ENCODE data around the gene HAND1.

HAND1 gene

DNA sequence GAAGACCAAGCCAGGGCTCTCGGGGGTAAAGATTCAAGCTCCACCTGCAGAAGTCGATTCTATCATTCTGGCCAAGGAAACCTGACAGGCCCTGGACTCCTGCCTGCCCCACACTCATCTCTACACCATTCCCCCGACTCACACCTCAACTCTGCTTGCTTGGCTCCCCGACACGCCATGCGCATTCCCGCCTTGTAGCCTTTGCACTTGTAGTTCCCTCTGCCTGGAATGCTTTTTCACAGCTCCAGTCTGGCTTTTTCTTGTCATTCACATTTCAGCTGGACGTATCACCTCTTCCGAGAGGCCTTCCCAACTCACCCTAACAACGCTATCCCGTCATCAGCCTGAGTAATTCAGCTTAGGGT, 28.7 kb upstream of the HAND1 start:
- Histone ChIP-seq H3K27ac (no peak overlapping the region), H3K4me3 (no peak overlapping the region)

DNA sequence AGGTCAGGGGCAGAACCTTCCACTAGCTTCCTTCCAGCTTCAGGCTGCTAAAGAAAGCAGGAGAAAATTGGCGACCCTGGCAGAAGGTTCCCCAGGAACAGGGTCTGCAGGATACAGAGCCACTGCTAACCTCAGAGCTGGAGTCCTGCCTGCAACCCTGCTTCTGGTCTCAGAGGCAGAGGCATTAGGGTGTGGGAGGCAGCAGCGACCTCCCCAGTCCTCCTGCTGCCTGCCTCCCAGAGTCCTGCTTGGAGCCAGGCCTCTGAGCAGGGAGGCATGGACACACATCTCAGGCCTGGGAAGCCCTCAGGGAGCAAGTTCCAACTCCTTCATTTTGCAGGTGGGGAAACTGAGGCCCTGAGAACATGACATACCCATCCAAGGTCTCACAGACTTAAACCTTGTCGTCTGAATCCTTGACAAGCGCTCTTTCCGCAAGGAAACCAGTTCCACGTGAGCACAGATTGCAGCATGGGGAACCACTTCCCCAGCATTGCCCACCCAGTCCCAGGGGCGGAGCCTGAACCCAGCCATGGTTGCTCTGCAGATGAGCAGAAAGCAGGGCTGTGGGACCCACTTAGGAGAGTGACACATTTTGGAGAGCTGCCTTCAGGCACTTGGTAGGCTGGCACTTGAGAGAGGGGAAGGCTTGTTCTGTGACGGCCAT, 28.2 kb upstream of the HAND1 start:
- H3K4me3 ChIP-seq: no peak overlapping the region

DNA sequence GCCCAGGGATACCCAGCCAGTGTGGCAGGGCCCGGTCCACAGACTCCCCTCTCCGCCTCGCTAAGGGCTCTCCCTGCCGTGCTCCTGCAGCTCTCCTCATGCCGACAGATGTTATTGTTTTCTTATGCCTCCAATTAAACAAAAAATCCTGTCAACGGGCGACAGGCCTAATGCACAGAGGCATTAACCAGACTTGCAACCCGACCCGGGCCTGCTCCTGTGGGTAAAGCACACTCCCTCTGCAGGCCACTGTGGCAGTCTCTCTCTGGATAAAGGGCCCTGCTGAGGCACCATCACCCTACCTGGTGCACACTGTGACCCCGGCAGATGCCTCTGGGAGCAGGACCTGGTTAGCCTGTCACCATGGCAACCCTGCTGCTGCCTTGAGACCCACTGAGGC, 27.5 kb upstream of the HAND1 start:
- no peak overlapping the region for H3K27ac ChIP-seq
- H3K4me3 ChIP-seq: no peak overlapping the region

More for the DNA sequence above, 28.2 kb upstream of the HAND1 start:
- H3K27ac ChIP-seq: no peak overlapping the region

- no peak overlapping the region for H3K27ac ChIP-seq
- no peak overlapping the region for H3K4me3 ChIP-seq
Observed at GRCh38 chr5:154503698-154504039, 25.6 kb upstream of the HAND1 start.

DNA sequence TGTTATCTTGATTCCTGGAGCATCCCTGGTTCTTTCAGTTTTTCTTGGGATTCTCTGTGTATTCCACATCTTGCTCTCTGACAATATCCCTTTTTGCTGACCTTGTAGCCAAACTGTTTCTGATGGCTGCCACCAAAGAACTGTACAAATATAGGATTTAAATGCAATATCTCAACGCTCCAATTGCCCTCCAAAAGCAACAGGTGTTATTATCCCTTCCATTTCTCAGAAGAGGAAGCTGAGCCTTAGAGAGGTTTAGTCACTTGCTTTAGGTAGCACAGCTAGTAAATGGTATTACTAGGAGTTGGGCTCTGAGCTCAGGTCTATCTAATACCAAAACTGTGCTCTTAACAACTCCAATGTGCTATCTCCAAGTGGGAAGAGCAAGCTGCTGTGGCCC, 24.2 kb upstream of the HAND1 start:
- H3K27ac ChIP-seq: no peak overlapping the region

GRCh38 chr5:154501566-154501965, 23.5 kb upstream of the HAND1 start:
- Histone ChIP-seq H3K27ac (no peak overlapping the region), H3K4me3 (no peak overlapping the region)

More for the DNA sequence above, 24.2 kb upstream of the HAND1 start:
- H3K4me3 ChIP-seq: no peak overlapping the region

DNA sequence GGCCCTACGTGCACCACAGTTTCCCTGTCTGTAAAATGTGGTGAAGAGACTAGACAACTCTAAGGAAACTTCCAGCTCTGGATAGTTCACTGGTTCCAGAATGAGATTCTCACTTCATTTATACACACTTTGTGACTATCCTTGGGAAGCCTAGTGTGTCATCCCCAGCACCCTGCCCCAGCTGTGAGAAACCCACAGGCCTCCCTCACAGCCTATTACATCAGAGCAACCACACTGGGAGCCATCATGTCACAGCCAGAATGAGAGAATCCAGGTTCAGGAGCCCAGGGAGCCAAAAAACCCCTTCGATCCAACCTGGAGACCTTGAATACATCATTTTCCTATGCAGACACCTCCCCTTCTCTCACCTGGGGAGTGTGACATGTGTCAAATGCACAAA, 21.0 kb upstream of the HAND1 start:
- Histone ChIP-seq H3K27ac (no peak overlapping the region), H3K4me3 (no peak overlapping the region)

DNA sequence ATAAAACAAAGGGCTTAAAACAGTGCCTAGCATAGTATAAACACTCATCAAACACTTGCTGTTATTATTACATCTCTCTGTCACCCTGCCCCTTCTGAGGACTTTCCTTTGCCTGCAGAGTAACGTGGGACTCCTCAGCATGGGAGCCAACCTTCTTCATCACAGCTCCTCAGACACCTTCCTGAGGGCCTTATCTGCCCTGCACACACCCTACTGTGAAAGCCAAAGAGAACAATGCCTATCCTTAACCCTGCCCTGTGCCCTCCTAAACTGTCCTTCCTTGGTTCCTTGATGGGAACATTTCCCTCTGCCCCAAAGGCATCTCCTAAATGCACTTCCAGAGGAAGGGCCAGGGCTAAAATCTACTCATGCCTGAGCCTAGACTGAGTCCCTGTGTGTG, 20.6 kb upstream of the HAND1 start:
- no peak overlapping the region for H3K27ac ChIP-seq
- no peak overlapping the region for H3K4me3 ChIP-seq

DNA sequence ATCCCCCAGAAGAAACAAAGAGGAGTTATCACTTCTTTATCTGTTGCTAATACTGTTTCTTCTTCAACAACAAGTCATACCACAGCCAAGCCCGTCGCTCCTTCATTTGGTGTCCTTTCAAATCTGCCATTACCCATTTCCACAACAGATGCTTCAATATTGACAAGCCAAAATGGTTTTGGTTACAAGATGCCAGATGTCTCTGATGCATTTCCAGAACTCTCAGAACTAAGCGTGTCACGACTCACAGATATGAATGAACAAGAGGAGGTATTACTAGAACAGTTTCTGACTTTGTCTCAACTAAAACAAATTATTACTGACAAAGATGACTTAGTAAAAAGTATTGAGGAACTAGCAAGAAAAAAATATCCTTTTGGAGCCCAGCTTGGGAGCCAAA, 16.0 kb upstream of the HAND1 start:
- no peak overlapping the region for H3K27ac ChIP-seq
- H3K4me3 ChIP-seq: no peak overlapping the region

- Histone ChIP-seq H3K4me3 (no peak overlapping the region), H3K27ac (no peak overlapping the region)
Observed at GRCh38 chr5:154493274-154493673, 15.2 kb upstream of the HAND1 start.

- no peak overlapping the region for H3K27ac ChIP-seq
- no peak overlapping the region for H3K4me3 ChIP-seq
Observed at GRCh38 chr5:154491941-154492340, 13.9 kb upstream of the HAND1 start.

DNA sequence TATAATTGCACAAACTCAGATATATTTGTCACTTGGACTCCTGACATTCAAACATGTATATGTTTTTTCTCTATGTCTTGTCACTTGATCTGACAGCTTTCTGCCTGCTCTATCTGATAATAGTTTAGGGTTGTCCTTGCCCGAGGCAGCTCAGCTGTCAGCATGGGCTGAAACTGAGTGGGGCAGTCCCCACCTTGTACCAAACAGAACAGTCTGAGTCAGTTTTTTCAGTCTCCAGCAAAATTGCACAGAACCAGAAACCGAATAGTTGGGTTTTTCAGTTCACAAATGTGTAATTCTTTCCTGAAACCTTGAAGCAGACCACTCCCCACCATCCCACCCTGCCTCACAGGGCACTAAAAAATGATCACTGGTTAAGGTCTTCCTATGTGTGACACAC, 9.5 kb upstream of the HAND1 start:
- Histone ChIP-seq H3K4me3 (no peak overlapping the region), H3K27ac (no peak overlapping the region)

GRCh38 chr5:154486427-154486866, 8.4 kb upstream of the HAND1 start:
- H3K27ac ChIP-seq: no peak overlapping the region
- H3K4me3 ChIP-seq: no peak overlapping the region

GRCh38 chr5:154485850-154486426, 7.9 kb upstream of the HAND1 start:
- Histone ChIP-seq H3K27ac (no peak overlapping the region), H3K4me3 (no peak overlapping the region)

- H3K4me3 ChIP-seq: no peak overlapping the region
- no peak overlapping the region for H3K27ac ChIP-seq
Observed at GRCh38 chr5:154485096-154485491, 7.1 kb upstream of the HAND1 start.

- Histone ChIP-seq H3K4me3 (no peak overlapping the region), H3K27ac (no peak overlapping the region)
Observed at GRCh38 chr5:154484393-154485095, 6.5 kb upstream of the HAND1 start.

- Histone ChIP-seq H3K4me3 (no peak overlapping the region), H3K27ac (no peak overlapping the region)
Observed at GRCh38 chr5:154483654-154484392, 5.8 kb upstream of the HAND1 start.

- H3K27ac ChIP-seq: no peak overlapping the region
- H3K4me3 ChIP-seq: no peak overlapping the region
Observed at GRCh38 chr5:154482528-154483449, 4.8 kb upstream of the HAND1 start.

DNA sequence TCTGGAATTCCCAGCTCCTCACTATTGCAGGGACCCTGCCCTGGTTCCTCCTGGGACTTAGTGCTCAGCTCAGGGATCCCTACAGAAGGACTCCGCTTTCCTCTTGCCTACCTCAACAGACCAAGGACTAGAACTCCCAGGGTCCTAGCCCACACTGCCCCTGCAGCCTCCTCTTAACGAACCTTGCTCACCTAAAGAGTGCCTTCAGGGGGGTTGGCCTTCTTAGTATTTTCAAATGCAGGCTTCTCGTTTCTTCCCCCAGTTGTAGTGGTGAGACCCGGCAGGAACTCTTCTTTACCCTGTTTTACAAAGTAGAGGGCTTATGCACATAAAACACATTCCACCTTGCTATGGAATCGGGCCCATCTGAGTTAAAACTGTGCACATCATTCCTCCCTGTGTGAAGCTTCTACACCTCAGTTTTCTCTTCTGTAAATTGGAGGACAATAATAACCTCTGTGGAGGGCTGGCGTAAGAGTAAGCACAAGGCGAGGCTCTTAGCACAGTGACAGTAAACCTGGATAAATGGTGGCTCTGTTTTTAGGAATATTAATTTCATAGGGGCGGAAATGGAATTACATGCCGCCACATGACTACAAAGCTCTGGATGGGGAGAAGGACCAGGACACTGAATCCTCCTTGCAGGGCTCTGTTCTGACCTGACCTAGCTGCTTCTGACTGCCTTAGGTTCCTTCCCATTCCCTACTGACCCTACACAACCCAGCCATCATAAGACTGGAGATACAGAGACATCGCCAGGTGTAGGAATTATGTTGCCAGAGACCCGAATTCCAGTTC, 3.8 kb upstream of the HAND1 start:
- Histone ChIP-seq H3K27ac (no peak overlapping the region), H3K4me3 (no peak overlapping the region)

Data from skin epidermis (tissue), 12 donors.